GM19023 (cell line): ENCODE measurements around the gene FHL1.
"Not testable (repeated sequence)": the region's sequence is repeated elsewhere in the genome, so short reads cannot be mapped to it uniquely, and the experiment has no call there.

Experiments used
- ATAC-seq: cut with Tn5 transposase; IDR thresholded peaks from one replicate; pipeline ENCODE4 v1.9.1; 2021; ENCODE audit warnings: mild to moderate bottlenecking, moderate library complexity; ENCODE audit not compliant: unreplicated experiment

The FHL1 gene

GRCh38 chrX:136206916-136207315, 59.6 kb downstream of the FHL1 start:
- ATAC-seq: no peak

- ATAC-seq: no peak
These were observed 60.2 kb downstream of the FHL1 start for GRCh38 chrX:136207546-136207945.

GRCh38 chrX:136209016-136209738, 61.8 kb downstream of the FHL1 start:
- ATAC-seq: no peak

- ATAC-seq: no peak
These were observed 62.4 kb downstream of the FHL1 start for GRCh38 chrX:136209751-136210150.

GRCh38 chrX:136210243-136210642, 62.9 kb downstream of the FHL1 start:
- no peak for ATAC-seq

GRCh38 chrX:136210806-136211205, 63.5 kb downstream of the FHL1 start:
- no peak for ATAC-seq

GRCh38 chrX:136211766-136212556, 64.6 kb downstream of the FHL1 start:
- no peak for ATAC-seq

- ATAC-seq: no peak
These were observed 65.3 kb downstream of the FHL1 start for GRCh38 chrX:136212557-136213111.

GRCh38 chrX:136214551-136214950, 67.2 kb downstream of the FHL1 start:
- no peak for ATAC-seq

- ATAC-seq: no peak
These were observed 68.2 kb downstream of the FHL1 start for GRCh38 chrX:136215559-136215958.

- no peak for ATAC-seq
These were observed 72.6 kb downstream of the FHL1 start for GRCh38 chrX:136219893-136220292.

- ATAC-seq: no peak
These were observed 73.2 kb downstream of the FHL1 start for GRCh38 chrX:136220540-136220939.

GRCh38 chrX:136220951-136221350, 73.6 kb downstream of the FHL1 start:
- ATAC-seq: no peak

- ATAC-seq: no peak
These were observed 74.6 kb downstream of the FHL1 start for GRCh38 chrX:136221851-136222513.

- no peak for ATAC-seq
These were observed 79.7 kb downstream of the FHL1 start for GRCh38 chrX:136227074-136227473.

GRCh38 chrX:136227948-136228838, 80.9 kb downstream of the FHL1 start:
- ATAC-seq: peak; percentile 61

- no peak for ATAC-seq
These were observed 81.5 kb downstream of the FHL1 start for GRCh38 chrX:136228839-136229207.

- no peak for ATAC-seq
These were observed 89.7 kb downstream of the FHL1 start for GRCh38 chrX:136237074-136237473.

GRCh38 chrX:136237849-136238248, 90.5 kb downstream of the FHL1 start:
- ATAC-seq: not testable (repeated sequence)

GRCh38 chrX:136246201-136246600, 98.9 kb downstream of the FHL1 start:
- ATAC-seq: no peak
